Loucy (cell line): ENCODE data around the gene DHRS2.

Experiments
- EZH2phosphoT487 ChIP-seq: fragments of 200-600 bp; IDR thresholded peaks from 2 replicates; pipeline ENCODE4 v1.6.1; 2018; ENCODE audit warnings: antibody characterized with exemption, mild to moderate bottlenecking, moderate library complexity, borderline replicate concordance
- TF ChIP-seq, protein P1 (sequence below): fragments of 200-600 bp; sonication (generic); conservative IDR thresholded peaks from 2 replicates; pipeline ENCODE4 v1.5.1; 2014; ENCODE audit warnings: mild to moderate bottlenecking, antibody characterized with exemption, low read length

DNA sequence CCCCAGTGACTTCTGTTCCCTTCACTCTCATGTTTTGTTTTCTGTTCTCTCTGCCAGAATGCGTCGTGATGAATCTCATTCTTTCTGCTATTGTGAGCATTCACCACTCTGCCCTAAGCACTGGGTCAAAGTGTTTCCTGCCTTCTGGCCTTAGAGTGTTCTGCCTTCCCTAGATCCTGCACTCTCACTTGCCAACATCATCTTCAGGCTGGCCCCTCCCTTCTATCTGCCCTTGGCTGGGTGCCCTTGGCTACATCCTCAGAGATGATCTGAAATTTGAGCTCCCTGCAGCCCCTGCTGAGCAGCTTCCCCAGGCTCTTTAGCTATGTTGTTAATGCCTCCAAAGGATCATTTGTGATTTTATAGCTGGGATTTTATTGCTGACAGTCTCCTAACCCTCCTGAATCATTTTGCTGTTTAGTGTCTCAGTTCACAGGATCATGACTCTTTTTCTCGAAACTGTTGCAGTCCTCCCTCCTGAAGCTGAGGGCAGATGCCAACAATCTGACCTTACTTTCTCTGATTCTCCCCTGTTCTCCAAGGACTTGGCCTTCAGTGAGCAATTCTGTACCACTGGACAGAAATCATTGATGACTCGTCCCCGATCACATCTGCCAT, 4.5 kb downstream of the DHRS2 start:
- TF ChIP-seq, protein P1, sequence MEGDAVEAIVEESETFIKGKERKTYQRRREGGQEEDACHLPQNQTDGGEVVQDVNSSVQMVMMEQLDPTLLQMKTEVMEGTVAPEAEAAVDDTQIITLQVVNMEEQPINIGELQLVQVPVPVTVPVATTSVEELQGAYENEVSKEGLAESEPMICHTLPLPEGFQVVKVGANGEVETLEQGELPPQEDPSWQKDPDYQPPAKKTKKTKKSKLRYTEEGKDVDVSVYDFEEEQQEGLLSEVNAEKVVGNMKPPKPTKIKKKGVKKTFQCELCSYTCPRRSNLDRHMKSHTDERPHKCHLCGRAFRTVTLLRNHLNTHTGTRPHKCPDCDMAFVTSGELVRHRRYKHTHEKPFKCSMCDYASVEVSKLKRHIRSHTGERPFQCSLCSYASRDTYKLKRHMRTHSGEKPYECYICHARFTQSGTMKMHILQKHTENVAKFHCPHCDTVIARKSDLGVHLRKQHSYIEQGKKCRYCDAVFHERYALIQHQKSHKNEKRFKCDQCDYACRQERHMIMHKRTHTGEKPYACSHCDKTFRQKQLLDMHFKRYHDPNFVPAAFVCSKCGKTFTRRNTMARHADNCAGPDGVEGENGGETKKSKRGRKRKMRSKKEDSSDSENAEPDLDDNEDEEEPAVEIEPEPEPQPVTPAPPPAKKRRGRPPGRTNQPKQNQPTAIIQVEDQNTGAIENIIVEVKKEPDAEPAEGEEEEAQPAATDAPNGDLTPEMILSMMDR = no peak
- TF ChIP-seq EZH2phosphoT487 = no peak
